NCI-H187 treated with DMSO at 0.1 percent for 48 hours (cell line): ENCODE data around the gene CACNA1C.

Experiments used
- DNase-seq: peaks from one replicate; lab custom pipeline; 2025; lab: John Stamatoyannopoulos, UW

CACNA1C gene

GRCh38 chr12:2393016-2393415 lies 340.2 kb downstream of the CACNA1C start:
- no peak for DNase-seq

GRCh38 chr12:2393996-2394395 lies 341.2 kb downstream of the CACNA1C start:
- DNase-seq, result no peak

GRCh38 chr12:2395354-2395977 lies 342.7 kb downstream of the CACNA1C start:
- no peak for DNase-seq

GRCh38 chr12:2396448-2396871 lies 343.7 kb downstream of the CACNA1C start:
- DNase-seq, result no peak

GRCh38 chr12:2397356-2398045 lies 344.7 kb downstream of the CACNA1C start:
- no peak for DNase-seq

- no peak for DNase-seq
These were observed 348.3 kb downstream of the CACNA1C start for GRCh38 chr12:2401040-2401439.

- DNase-seq, result no peak
These were observed 349.3 kb downstream of the CACNA1C start for GRCh38 chr12:2402073-2402579.

GRCh38 chr12:2403221-2403976 lies 350.6 kb downstream of the CACNA1C start:
- DNase-seq, result no peak

GRCh38 chr12:2405039-2405438 lies 352.3 kb downstream of the CACNA1C start:
- no peak for DNase-seq

GRCh38 chr12:2406903-2407302 lies 354.1 kb downstream of the CACNA1C start:
- no peak for DNase-seq

GRCh38 chr12:2408262-2408661 lies 355.5 kb downstream of the CACNA1C start:
- no peak for DNase-seq

GRCh38 chr12:2409656-2410265 lies 357.0 kb downstream of the CACNA1C start:
- no peak for DNase-seq

- DNase-seq, result no peak
These were observed 357.7 kb downstream of the CACNA1C start for GRCh38 chr12:2410496-2410895.

GRCh38 chr12:2411011-2411410 lies 358.2 kb downstream of the CACNA1C start:
- DNase-seq, result no peak

- DNase-seq, result no peak
These were observed 359.0 kb downstream of the CACNA1C start for GRCh38 chr12:2411616-2412304.

- no peak for DNase-seq
These were observed 359.5 kb downstream of the CACNA1C start for GRCh38 chr12:2412305-2412643.

- no peak for DNase-seq
These were observed 360.5 kb downstream of the CACNA1C start for GRCh38 chr12:2413301-2413700.

GRCh38 chr12:2413999-2414792 lies 361.4 kb downstream of the CACNA1C start:
- no peak for DNase-seq

- DNase-seq, result no peak
These were observed 362.2 kb downstream of the CACNA1C start for GRCh38 chr12:2414810-2415567.

GRCh38 chr12:2415568-2415944 lies 362.8 kb downstream of the CACNA1C start:
- no peak for DNase-seq
